Stimulated activated naive CD8-positive, alpha-beta T cell treated with anti-CD3 and anti-CD28 coated beads, Interleukin-15, Interleukin-2, amounts not matched to agents 100 U/mL and 50 U/mL, for 24 hours (primary cell): Measurements from ENCODE around the gene POLR2F.

ENCODE experiments used
- ATAC-seq: fragments of 150-1000 bp; cut with Tn5 transposase; one replicate; pipeline ENCODE4 v1.10.0; 2021
- DNase-seq: peaks from one replicate; pipeline ENCODE4 v3.0.0; 2021

Gene POLR2F

GRCh38 chr22:37982151-37982785 lies 28.8 kb downstream of the POLR2F start:
- DNase-seq = no peak
- ATAC-seq = no peak

DNA sequence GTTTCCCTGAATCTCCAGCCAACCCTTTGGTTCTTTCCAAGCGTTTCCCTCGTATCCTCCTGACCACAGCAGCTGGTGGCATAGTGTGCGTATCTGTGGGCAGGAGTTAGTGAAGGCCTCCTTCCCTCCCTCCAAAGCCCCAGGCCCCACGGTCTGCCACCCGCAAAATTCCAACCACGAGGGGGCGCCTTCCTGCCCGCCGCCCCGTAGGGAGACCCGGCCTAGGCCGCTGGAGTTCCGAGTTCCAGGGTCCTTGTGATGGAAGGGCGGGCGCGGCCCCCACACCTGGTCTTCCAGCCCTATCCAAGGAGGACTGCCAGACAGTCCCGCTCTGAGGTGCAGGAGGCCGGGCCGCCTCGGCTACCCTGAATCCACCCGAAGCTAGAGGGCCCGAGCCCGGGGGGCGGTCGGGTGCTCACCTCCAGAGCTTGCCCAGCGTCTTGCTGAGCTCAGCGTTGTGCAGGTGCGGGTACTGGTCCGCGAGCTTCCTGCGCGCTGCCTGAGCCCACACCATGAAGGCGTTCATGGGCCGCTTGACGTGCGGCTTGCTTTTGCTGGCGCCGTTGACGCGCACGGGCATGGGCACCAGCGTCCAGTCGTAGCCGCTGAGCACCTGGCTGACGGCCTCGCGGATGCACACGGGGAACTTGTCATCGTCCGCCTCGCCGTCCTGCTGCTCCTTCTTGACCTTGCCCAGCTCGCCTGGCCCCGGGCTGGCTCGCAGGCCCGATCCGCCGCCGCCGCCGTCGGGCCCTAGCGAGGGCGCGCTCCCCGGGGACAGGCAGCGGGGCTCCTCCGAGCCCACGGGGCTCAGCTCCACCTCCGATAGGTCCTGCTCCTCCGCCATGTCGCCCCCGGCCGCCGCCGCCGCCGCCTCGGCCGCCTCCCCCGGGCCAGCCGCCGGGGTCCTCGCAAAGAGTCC lies 29.7 kb downstream of the POLR2F start:
- DNase-seq = no peak
- no peak for ATAC-seq

GRCh38 chr22:37983860-37984791 lies 30.6 kb downstream of the POLR2F start, which contains the start of gene SOX10:
Gene SOX10 (minus strand): TSS chr22:37984555. CDS start chr22:37983784, 771 bp downstream.
- DNase-seq = no peak
- no peak for ATAC-seq

GRCh38 chr22:37985050-37985585 lies 31.6 kb downstream of the POLR2F start:
- no peak for DNase-seq
- ATAC-seq = no peak

- no peak for ATAC-seq
- DNase-seq = no peak
Measured at GRCh38 chr22:37985751-37986281, 32.3 kb downstream of the POLR2F start.

DNA sequence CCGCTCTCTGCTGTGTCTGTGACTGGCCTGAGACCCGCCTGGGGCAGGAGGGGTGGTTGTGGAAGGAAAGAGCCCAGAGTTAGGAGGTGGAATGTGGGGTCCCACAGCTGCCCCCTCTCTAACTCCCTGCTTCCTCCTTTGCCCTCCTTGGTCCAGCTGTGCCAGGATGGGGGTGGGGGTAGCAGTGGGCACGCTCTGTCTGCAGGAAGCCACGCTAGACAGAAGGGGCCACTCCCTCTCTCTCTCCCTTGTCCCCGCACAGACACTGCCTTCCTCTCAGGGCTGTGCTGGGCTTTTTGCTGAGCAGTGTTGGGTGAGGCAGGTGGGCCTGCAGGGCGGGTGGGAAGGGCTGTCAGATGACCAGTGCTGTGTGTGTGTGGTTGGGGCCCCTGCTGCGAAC lies 32.9 kb downstream of the POLR2F start:
- DNase-seq (no peak), ATAC-seq (no peak)

GRCh38 chr22:37989146-37990045 lies 35.9 kb downstream of the POLR2F start:
- no peak for ATAC-seq
- DNase-seq = no peak

DNA sequence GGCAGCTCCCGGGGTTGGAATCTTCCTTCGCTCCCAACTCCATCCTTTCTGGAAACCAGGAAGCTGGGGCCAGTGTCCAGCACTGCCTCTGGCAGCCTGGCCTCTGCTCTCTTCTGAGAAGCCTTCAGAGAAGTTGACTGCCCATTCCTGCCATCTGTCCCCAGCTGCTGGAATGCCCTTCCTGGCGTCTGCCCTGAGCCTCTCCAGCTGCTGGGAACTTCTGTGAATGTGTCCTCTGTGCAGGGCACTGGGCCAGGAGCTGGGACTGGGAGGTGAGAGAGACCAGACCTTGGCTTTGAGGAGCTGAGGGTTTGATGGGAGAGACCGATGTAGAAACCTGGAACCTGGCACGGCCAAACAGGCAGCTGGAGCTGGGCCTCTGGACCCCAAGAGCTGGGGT lies 36.8 kb downstream of the POLR2F start:
- DNase-seq = no peak
- ATAC-seq = no peak

- DNase-seq (no peak), ATAC-seq (no peak)
Measured at GRCh38 chr22:37990862-37991261, 37.4 kb downstream of the POLR2F start.

GRCh38 chr22:37991731-37992442 lies 38.4 kb downstream of the POLR2F start:
- DNase-seq (no peak), ATAC-seq (no peak)

DNA sequence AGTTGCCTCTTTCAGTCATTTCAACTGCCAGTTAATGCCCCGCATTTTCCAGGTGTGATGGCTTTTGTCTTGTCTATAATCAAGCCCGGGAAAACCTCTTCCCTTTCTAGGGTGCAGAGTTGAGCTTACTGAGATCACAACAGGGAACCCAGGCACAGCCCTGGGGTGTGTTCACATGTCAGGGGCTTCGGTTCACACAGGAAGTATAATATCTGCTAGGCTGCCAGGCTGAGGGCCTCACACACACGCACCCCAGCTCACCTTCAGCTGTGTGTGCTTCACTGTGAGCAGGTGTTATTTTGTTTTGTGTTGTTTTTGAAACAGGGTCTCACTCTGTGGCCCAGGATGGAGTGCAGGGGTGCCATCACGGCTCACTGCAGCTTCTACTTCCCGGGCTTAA lies 40.5 kb downstream of the POLR2F start:
- ATAC-seq (no peak), DNase-seq (no peak)

GRCh38 chr22:37994982-37995381 lies 41.5 kb downstream of the POLR2F start:
- no peak for DNase-seq
- no peak for ATAC-seq

DNA sequence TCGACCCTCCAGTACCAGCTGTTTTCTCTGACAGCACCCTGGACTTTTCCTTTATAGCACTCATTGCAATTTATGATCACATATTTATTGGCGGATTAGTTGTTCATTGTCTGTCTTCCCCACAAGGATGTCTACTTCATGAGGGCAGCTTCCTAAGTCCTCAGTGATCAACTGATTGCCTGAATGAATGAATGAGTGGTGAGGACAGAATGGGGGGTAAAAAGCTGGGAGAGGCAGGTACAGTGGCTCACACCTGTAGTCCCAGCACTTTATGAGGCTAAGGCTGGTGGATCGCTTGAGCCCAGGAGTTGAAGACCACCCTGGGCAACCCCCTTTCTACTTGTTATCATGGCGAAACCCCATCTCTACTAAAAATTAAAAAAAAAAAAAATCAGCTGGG lies 42.0 kb downstream of the POLR2F start:
- DNase-seq = no peak

GRCh38 chr22:37996079-37996478 lies 42.6 kb downstream of the POLR2F start:
- DNase-seq (peak; percentile 12), ATAC-seq (no peak)

More for the DNA sequence above, 42.0 kb downstream of the POLR2F start:
- ATAC-seq = no peak

DNA sequence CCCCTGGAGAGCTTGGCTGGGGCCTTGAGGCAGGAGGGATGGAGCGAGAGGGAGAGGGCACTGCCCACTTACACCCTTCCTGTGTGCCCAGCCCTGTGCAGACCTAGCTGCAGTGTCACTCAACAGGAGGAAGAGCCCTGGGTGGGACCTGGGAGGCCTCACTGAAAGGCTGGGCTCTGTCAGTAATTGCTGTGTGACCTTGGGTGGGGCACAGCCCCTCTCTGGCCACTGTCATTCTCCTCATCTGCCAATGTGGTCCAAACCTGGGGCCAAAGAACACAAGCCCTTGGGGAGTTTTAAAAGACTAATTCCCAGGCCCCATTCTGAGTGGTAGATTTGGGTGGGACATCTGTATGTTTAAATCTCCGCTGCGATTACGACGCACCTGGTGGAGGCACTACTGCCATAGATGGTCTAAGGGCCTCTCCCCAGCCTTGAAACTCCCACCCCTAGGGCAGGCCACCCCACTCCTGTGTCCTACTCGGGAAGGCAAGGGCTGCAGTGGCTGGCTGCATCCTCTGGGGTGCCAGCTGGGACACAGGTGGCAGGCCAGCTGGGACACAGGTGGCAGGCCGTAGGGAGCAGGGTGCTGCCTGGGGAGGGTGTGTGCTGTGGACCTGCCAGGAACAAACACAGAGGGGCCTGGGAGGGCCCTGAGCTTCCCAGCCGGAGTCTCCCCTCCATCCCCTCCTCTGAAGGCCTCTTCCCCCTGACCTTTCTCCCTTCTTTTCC lies 43.2 kb downstream of the POLR2F start:
- ATAC-seq (no peak), DNase-seq (no peak)

DNA sequence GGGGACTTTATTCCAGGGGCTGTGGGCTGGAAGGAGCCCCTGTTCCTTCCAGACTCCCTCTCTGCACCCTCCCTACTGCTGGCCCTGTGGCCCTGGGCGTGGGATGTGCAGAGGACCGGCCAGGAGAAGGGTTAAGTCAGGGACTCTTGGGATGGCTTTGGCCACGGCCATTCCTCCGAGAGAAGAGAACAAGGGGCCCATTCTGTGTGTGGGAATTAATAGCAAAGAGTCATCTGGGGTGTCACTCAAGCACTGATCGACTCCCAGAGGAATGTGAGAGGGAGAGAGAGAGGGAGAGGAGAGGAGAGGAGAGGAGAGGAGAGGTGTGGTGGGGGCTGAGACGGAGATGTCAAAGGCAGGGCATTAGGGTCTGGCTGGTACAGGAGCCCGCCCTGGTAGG lies 45.0 kb downstream of the POLR2F start:
- no peak for DNase-seq
- ATAC-seq = no peak

DNA sequence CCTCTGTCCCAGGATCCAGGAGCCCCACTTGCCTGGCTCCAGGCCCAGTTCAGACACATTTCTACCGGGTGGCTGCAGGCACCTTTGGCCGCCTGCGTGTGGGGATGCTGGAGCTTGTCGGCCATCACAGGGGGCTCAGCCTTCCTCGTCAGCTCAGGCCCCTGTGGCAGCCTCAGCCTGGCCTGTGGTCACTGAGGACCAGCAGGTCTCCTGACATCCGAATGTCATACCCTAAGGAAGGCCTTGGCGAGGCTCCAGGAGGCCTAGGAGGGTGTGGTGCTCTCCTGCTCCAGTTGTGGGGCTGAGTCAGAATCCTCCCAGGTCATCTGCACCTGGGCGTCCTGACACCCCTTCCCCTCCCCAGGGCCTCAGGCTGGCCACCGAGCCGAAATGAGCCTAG lies 45.7 kb downstream of the POLR2F start:
- ATAC-seq = no peak
- DNase-seq = no peak

- no peak for DNase-seq
- ATAC-seq = no peak
Measured at GRCh38 chr22:37999640-38000272, 46.3 kb downstream of the POLR2F start.

DNA sequence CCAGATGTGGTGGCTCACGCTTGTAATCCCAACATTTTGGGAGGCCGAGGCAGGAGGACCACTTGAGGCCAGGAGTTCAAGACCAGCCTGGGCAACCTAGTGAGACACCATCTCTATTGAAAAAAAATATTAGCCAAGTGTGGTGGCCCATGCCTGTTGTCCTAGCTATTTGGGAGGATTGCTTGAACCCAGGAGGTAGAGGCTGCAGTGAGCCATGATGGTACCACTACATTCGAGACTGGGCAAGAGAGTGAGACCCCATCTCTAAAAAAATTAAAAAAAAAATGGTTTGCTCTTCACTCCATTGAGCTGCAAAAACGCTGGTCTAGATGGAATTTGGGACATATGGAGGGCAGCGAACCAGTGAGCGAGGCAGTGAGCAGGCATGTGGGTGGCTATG lies 52.4 kb downstream of the POLR2F start:
- ATAC-seq = no peak
- no peak for DNase-seq
